GM12878 (cell line): ENCODE measurements around the gene PPP3CA. TPM values are rescaled to one million over a fixed set of nuclear protein-coding genes. Genes with fewer than 3 reads are reported as not detected.

Experiments used
- ATAC-seq: fragments of 200-7000 bp; cut with Tn5 transposase; 3 replicates; pipeline ENCODE4 v1.9.1; 2020; ENCODE audit warnings: mild to moderate bottlenecking, moderate library complexity
- BruUV-seq: library from RNA; stranded (reverse); fragments of 400-500 nt; replicated peaks from 2 replicates; lab custom pipeline; 2021; lab: Mats Ljungman, UMichigan
- CTCF ChIA-PET: fragments of 300-600 bp; sonication (Branson Sonifier 250); formaldehyde crosslinking; extraction: SDS; loops from one replicate; lab custom pipeline; 2021; ENCODE audit warnings: inconsistent platforms; lab: Yijun Ruan, JAX
- POLR2A ChIA-PET: fragments of 350-600 bp; formaldehyde crosslinking; extraction: SDS; loops from one replicate; lab custom pipeline; 2021; ENCODE audit warnings: inconsistent platforms; lab: Charles Lee
- RAD21 ChIA-PET: fragments of 300-600 bp; sonication (Branson Sonifier 250); formaldehyde crosslinking; loops from one replicate; lab custom pipeline; 2023; ENCODE audit warnings: antibody characterized with exemption; ENCODE audit not compliant: unreplicated experiment; lab: Charles Lee
- SMC1A ChIA-PET: fragments of 300-600 bp; sonication (Branson Sonifier 250); formaldehyde crosslinking; loops from one replicate; lab custom pipeline; 2023; ENCODE audit not compliant: unreplicated experiment, uncharacterized antibody; lab: Charles Lee
- DNase-seq: peaks from one replicate; pipeline ENCODE4 v3.0.0-alpha.2; 2011; ENCODE audit warnings: low read depth, low spot score
- FAIRE-seq: peaks from 3 replicates; lab custom pipeline; 2011; peaks lifted over from hg19 to GRCh38; lab: Jason Lieb, UNC
- H2AFZ ChIP-seq: 2 replicates; pipeline ENCODE4 v1.6.0; 2011; ENCODE audit warnings: low read depth, low read length, control low read depth; ENCODE audit not compliant: control insufficient read depth
- H3K27ac ChIP-seq: 2 replicates; pipeline ENCODE4 v1.5.1; 2011; ENCODE audit warnings: control low read depth; ENCODE audit not compliant: control insufficient read depth, insufficient read depth
- H3K27me3 ChIP-seq, 2 experiments: replicated peaks in 1 of 2; 2 replicates each; pipeline versions ENCODE4 v1.6.0 to v1.6.1; 2011; ENCODE audit warnings: low read length in 1 of 2; ENCODE audit not compliant: control insufficient read depth in 2 of 2, insufficient read depth in 2 of 2
- H3K36me3 ChIP-seq, 2 experiments: 2 replicates each; pipeline ENCODE4 v1.5.1; 2011; ENCODE audit warnings: low read length in 1 of 2; ENCODE audit not compliant: control insufficient read depth in 2 of 2, insufficient read depth in 2 of 2
- H3K4me1 ChIP-seq: 2 replicates; pipeline ENCODE4 v1.6.1; 2011; ENCODE audit warnings: mild to moderate bottlenecking, low read length, moderate library complexity, mixed read lengths; ENCODE audit not compliant: control insufficient read depth, insufficient read depth
- H3K4me2 ChIP-seq: 2 replicates; pipeline ENCODE4 v1.6.0; 2011; ENCODE audit warnings: control low read depth; ENCODE audit not compliant: control insufficient read depth, insufficient read depth
- H3K4me3 ChIP-seq: fragments of 200-600 bp; sonication (generic); 2 replicates; pipeline ENCODE4 v1.5.1; 2016
- H3K79me2 ChIP-seq: 2 replicates; pipeline ENCODE4 v1.6.0; 2011; ENCODE audit warnings: low read length; ENCODE audit not compliant: control insufficient read depth, insufficient read depth
- H3K9ac ChIP-seq: 2 replicates; pipeline ENCODE4 v1.8.0; 2011; ENCODE audit warnings: low read length, control low read depth, mixed read lengths; ENCODE audit not compliant: control insufficient read depth, insufficient read depth
- H3K9me3 ChIP-seq: replicated peaks from 3 replicates; pipeline ENCODE4 v1.5.1; 2011; ENCODE audit warnings: mild to moderate bottlenecking, low read length; ENCODE audit not compliant: control insufficient read depth, insufficient read depth
- H4K20me1 ChIP-seq: 2 replicates; pipeline ENCODE4 v1.6.0; 2011; ENCODE audit not compliant: control insufficient read depth, insufficient read depth
- WRNIP1 ChIP-seq: IDR thresholded peaks from 2 replicates; pipeline ENCODE4 v1.6.1; 2011; ENCODE audit warnings: low read depth, low read length, improper control_type of control experiment, borderline replicate concordance
- WGBS: methylation state at CpG from one replicate; pipeline ENCODE4 v1.1.6; 2016; ENCODE audit warnings: low lambda C conversion rate; ENCODE audit not compliant: insufficient replicate concordance, insufficient coverage; ENCODE audit errors: missing lambda C conversion rate; 5-methylcytosine and 5-hydroxymethylcytosine counted together
- in situ Hi-C: fragments of 300-500 bp; cut with MboI; formaldehyde crosslinking; loops from 9 replicates; pipeline ENCODE4 v1.14.3; 2018; ENCODE audit warnings: mixed read lengths
- intact Hi-C: fragments of 100-400 bp; cut with micrococcal nuclease; formaldehyde crosslinking; loops from one replicate; pipeline ENCODE4 v1.14.2; 2022; ENCODE audit not compliant: unreplicated experiment
- polyA plus RNA-seq, 11 experiments: library from polyadenylated mRNA; depleted of rRNA in 4 of 11; unstranded in 6 of 11; stranded (reverse) in 5 of 11; fragments of >200 nt; fragmentation: Nextera tagmentation in 4 of 11; fragmentation: Illumina TruSeq in 1 of 11; extraction: Ambion mirVana in 4 of 11; extraction: Trizol in 1 of 11; gene quantifications; 1 replicate in 1 of 11; 2 replicates in 10 of 11; pipeline versions ENCODE4 v1.2.1 to v1.2.3, GENCODE V29; 2011 to 2016; ENCODE audit warnings: inconsistent platforms in 2 of 11, missing spikeins in 2 of 11, low read depth in 1 of 11
- total RNA-seq, 4 experiments: library from RNA; depleted of rRNA in 3 of 4; stranded (reverse); fragments of >200 nt in 3 of 4; fragmentation: Illumina TruSeq in 1 of 4; extraction: Trizol in 1 of 4; gene quantifications; 2 replicates each; pipeline versions ENCODE4 v1.2.1 to v1.2.3, GENCODE V29; 2013 to 2021
- TF ChIP-seq, protein P1 (sequence below): IDR thresholded peaks from 2 replicates; pipeline ENCODE4 v1.6.1; 2012; ENCODE audit warnings: mild to moderate bottlenecking, low read depth, low read length

Gene PPP3CA
- total and polyA plus RNA-seq, 10 of the 15 experiments (the other 5 are each of a cell fraction or from before 2014, with no cell fraction given): 0.33 to 9.0 (median 1.0) TPM

DNA sequence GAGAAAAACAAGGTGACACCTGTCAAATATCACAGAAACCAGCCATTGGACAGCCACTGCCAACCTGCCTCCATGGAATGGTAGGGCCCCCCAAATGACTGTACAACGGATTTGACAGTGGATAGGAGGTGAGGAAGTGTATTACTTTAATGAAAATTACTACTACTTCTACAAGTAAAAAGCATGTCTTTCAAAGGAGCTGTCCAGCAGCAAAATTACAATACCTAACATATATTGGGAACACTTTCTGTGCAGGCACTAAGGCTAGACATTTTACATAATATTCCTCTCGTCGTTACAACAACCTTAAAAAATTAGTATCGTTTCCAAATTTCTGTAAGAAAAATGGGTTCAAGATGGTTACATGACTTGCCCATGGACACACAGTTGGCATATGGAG is 14.9 kb downstream of the PPP3CA start:
- ChIA-PET POLR2A (interaction anchor here (0.6 to 0.8 kb wide), 2 partner anchors 10 to 12 kb away, joined by 3 read pairs; no protein-coding TSS in a partner anchor), CTCF (interaction anchor here (0.6 kb wide), 1 partner anchor 59 kb away, joined by 3 read pairs; no protein-coding TSS in a partner anchor)
- no peak overlapping the region for H3K4me3 ChIP-seq
- no peak for ATAC-seq
- TF ChIP-seq WRNIP1: no peak
- TF ChIP-seq, protein P1, sequence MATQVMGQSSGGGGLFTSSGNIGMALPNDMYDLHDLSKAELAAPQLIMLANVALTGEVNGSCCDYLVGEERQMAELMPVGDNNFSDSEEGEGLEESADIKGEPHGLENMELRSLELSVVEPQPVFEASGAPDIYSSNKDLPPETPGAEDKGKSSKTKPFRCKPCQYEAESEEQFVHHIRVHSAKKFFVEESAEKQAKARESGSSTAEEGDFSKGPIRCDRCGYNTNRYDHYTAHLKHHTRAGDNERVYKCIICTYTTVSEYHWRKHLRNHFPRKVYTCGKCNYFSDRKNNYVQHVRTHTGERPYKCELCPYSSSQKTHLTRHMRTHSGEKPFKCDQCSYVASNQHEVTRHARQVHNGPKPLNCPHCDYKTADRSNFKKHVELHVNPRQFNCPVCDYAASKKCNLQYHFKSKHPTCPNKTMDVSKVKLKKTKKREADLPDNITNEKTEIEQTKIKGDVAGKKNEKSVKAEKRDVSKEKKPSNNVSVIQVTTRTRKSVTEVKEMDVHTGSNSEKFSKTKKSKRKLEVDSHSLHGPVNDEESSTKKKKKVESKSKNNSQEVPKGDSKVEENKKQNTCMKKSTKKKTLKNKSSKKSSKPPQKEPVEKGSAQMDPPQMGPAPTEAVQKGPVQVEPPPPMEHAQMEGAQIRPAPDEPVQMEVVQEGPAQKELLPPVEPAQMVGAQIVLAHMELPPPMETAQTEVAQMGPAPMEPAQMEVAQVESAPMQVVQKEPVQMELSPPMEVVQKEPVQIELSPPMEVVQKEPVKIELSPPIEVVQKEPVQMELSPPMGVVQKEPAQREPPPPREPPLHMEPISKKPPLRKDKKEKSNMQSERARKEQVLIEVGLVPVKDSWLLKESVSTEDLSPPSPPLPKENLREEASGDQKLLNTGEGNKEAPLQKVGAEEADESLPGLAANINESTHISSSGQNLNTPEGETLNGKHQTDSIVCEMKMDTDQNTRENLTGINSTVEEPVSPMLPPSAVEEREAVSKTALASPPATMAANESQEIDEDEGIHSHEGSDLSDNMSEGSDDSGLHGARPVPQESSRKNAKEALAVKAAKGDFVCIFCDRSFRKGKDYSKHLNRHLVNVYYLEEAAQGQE: peak; percentile 57; the same call in 1 of the 2 replicates
- TF ChIP-seq, all 136 proteins: peak for 1
- in situ Hi-C loops (loop anchor here (10.0 kb wide), 1 partner anchor 318 kb away; no protein-coding TSS in a partner anchor), intact Hi-C loops (no loop called here)
- ChIA-PET SMC1A (interaction anchor here (0.8 kb wide), 1 partner anchor 86 kb away, joined by 3 read pairs; no protein-coding TSS in a partner anchor), RAD21 (no interaction called here)
- DNase-seq: no peak
- 70% methylated on average over 4 of the region's 4 CpGs for WGBS
- Histone ChIP-seq H2AFZ (no peak overlapping the region), H3K9ac (no peak overlapping the region), H3K36me3 (no peaks in the 10 kb centered on the region), H3K4me2 (no peak overlapping the region), H3K27ac (no peak overlapping the region), H3K27me3 (no peaks in the 10 kb centered on the region), H3K79me2 (no peaks in the 10 kb centered on the region; the same call in 1 of the 2 replicates), H3K4me1 (peaks cover 14% of the 10 kb centered on the region), H3K9me3 (no peaks in the 10 kb centered on the region), H4K20me1 (no peaks in the 10 kb centered on the region; the same call in 1 of the 2 replicates)
- FAIRE-seq: no peak
- no TSS peak for BruUV-seq
